H1 (cell line): ENCODE data around the gene CEP57L1. TPM values are rescaled to one million over a fixed set of nuclear protein-coding genes. Genes with fewer than 3 reads are reported as not detected.

Experiments used
- BCL11A ChIP-seq, 2 experiments: IDR thresholded peaks; one replicate each; pipeline ENCODE4 v1.6.1; 2011; ENCODE audit warnings: low read depth in 2 of 2, low read length in 2 of 2, mild to moderate bottlenecking in 2 of 2
- BRCA1 ChIP-seq: IDR thresholded peaks from 2 replicates; pipeline ENCODE4 v1.6.1; 2012; ENCODE audit warnings: low read depth, low read length, improper control_type of control experiment
- CEBPB ChIP-seq: IDR thresholded peaks from 2 replicates; pipeline ENCODE4 v1.6.1; 2012; ENCODE audit warnings: low read depth, low read length
- CHD7 ChIP-seq: fragments of 300-600 bp; sonication (generic); IDR thresholded peaks from 2 replicates; pipeline ENCODE4 v1.7.1; 2012; ENCODE audit warnings: low read length, moderate library complexity, mild to moderate bottlenecking, inconsistent platforms; ENCODE audit not compliant: insufficient replicate concordance
- CREB1 ChIP-seq: IDR thresholded peaks from 2 replicates; pipeline ENCODE4 v1.6.1; 2012; ENCODE audit warnings: inconsistent platforms
- CTBP2 ChIP-seq: IDR thresholded peaks from 2 replicates; pipeline ENCODE4 v1.7.0; 2011; ENCODE audit warnings: borderline replicate concordance, mild to moderate bottlenecking, moderate library complexity, mixed read lengths, low read length; ENCODE audit not compliant: insufficient read depth, insufficient read length
- GABPA ChIP-seq: IDR thresholded peaks from 2 replicates; pipeline ENCODE4 v1.6.1; 2011; ENCODE audit warnings: mild to moderate bottlenecking, low read length, moderate library complexity, borderline replicate concordance; ENCODE audit not compliant: insufficient read depth
- KDM4A ChIP-seq: IDR thresholded peaks from one replicate; pipeline ENCODE4 v1.7.1; 2012; ENCODE audit warnings: low read depth, mild to moderate bottlenecking, moderate library complexity, low read length, inconsistent platforms; ENCODE audit not compliant: severe bottlenecking
- NANOG ChIP-seq: IDR thresholded peaks from 2 replicates; pipeline ENCODE4 v1.6.1; 2011; ENCODE audit warnings: low read length, low read depth, mild to moderate bottlenecking, inconsistent platforms; ENCODE audit not compliant: insufficient read depth, poor library complexity, severe bottlenecking
- POLR2AphosphoS5 ChIP-seq: IDR thresholded peaks from 2 replicates; pipeline ENCODE4 v1.6.1; 2011; ENCODE audit warnings: low read depth, low read length
- SP4 ChIP-seq: IDR thresholded peaks from 2 replicates; pipeline ENCODE4 v1.6.1; 2012; ENCODE audit warnings: low read length, inconsistent platforms
- TAF1 ChIP-seq: IDR thresholded peaks from 2 replicates; pipeline ENCODE4 v1.6.1; 2011; ENCODE audit warnings: mild to moderate bottlenecking, low read depth, low read length
- polyA plus RNA-seq, 7 experiments: library from polyadenylated mRNA; depleted of rRNA in 3 of 7; stranded (reverse) in 5 of 7; unstranded in 2 of 7; fragments of >200 nt in 5 of 7; fragments of 200-250 nt in 2 of 7; gene quantifications; 1 replicate in 5 of 7; 2 replicates in 1 of 7; 4 replicates in 1 of 7; pipeline versions ENCODE4 v1.2.1 to v1.2.3, GENCODE V29; 2011 to 2013; ENCODE audit warnings: missing spikeins in 2 of 7, mixed read lengths in 2 of 7
- total RNA-seq: library from RNA; stranded (reverse); fragmentation: NEBNext Ultra II Directional; extraction: Animal tissue kit (Norgen Biotek cat#: 25700); gene quantifications from 2 replicates; pipeline ENCODE4 v1.2.1, GENCODE V29; 2021

CEP57L1 gene
- total and polyA plus RNA-seq, 2 of the 8 experiments (the other 6 are each of a cell fraction or from before 2014, with no cell fraction given) = 3.6 to 11.5 TPM

DNA sequence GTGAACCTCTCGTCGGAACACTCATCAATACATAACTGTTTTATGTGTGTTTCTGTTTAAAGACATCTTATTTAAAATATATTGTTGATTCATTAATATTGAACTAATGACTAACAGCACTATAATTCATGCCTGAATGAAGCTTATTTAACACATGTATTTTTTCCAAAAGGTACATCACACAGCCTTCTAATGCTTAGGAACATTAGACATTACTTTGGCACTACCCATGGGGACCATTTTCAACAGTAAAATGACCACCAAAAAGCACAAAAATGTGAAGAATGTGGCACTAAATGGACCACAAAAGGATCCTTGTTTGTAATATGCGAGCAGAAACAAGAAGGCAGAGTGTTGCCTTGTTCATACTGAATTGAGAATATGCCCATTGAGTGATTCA, 109.2 kb downstream of the CEP57L1 start (continued):
- TF ChIP-seq CHD7 (no peak), BCL11A (IDR thresholded peaks at IDR 0.05; ENCODE audit: low read depth in 2 of 2, low read length in 2 of 2) (no peak), CTBP2 (no peak), SP4 (no peak), BRCA1 (no peak), CEBPB (no peak), GABPA (no peak), KDM4A (no peak), NANOG (no peak), TAF1 (no peak), POLR2AphosphoS5 (no peak), CREB1 (no peak)
